ENCODE measurements around the gene ANKS3. TPM values are rescaled to one million over a fixed set of nuclear protein-coding genes. Genes with fewer than 3 reads are reported as not detected.
A peak's percentile ranks its signal among the peaks of the same experiment; 100 is the strongest.

Gene ANKS3
- total and polyA plus RNA-seq, 2 experiments from 2014 or later: 22.5 to 24.9 TPM

GRCh38 chr16:4679156-4679849 lies 54.8 kb downstream of the ANKS3 start:
- H3K4me1 Mint-ChIP-seq: peaks cover 12% of the 10 kb centered on the region
- H3K4me2 ChIP-seq: no peak overlapping the region
- no peaks in the 10 kb centered on the region for H3K27me3 ChIP-seq (ENCODE audit: insufficient read depth)
- H3K27ac Mint-ChIP-seq: no peak overlapping the region
- H3K9me3 Mint-ChIP-seq: no peaks in the 10 kb centered on the region
- peak overlapping the region; percentile 39; the same call in 1 of the 2 replicates for H3K27ac ChIP-seq (ENCODE audit: low read depth)
- no peaks in the 10 kb centered on the region; the same call in 1 of the 2 replicates for H4K20me1 ChIP-seq (replicated peaks; ENCODE audit: insufficient read depth)
- no peaks in the 10 kb centered on the region for H3K36me3 ChIP-seq (ENCODE audit: insufficient read depth)
- peaks cover 7% of the 10 kb centered on the region for H3K27me3 Mint-ChIP-seq (ENCODE audit: insufficient read depth, low read depth, poor library complexity)
- no peaks in the 10 kb centered on the region for H3K4me1 ChIP-seq (ENCODE audit: insufficient read depth)
- no peaks in the 10 kb centered on the region for H3K79me2 ChIP-seq (replicated peaks; ENCODE audit: insufficient read depth)
- H3K9me2 ChIP-seq (ENCODE audit: insufficient read depth): no peaks in the 10 kb centered on the region
- peaks cover 10% of the 10 kb centered on the region; the same call in 1 of the 2 replicates for H3F3A ChIP-seq (replicated peaks; ENCODE audit: low read depth)
- H3K4me3 ChIP-seq: no peak overlapping the region
- no peak for TF ChIP-seq POLR2AphosphoS5 (IDR thresholded peaks at IDR 0.05; ENCODE audit: low read depth)
- TF ChIP-seq CREB1 (CRISPR knock-in tag; IDR thresholded peaks at IDR 0.05; ENCODE audit: low read depth): no peak
- DNase-seq (ENCODE audit: low spot score): no peak
- H3K36me3 Mint-ChIP-seq (ENCODE audit: low read depth): peaks cover 10% of the 10 kb centered on the region
- H3K4me3 Mint-ChIP-seq: no peak overlapping the region
- no peak overlapping the region for H2AFZ ChIP-seq
- no peak for ATAC-seq

GRCh38 chr16:4678596-4678995 lies 55.5 kb downstream of the ANKS3 start:
- no peak overlapping the region for H3K4me3 Mint-ChIP-seq
- Histone ChIP-seq H3K9me2 (ENCODE audit: insufficient read depth) (no peaks in the 10 kb centered on the region), H3K36me3 (ENCODE audit: insufficient read depth) (no peaks in the 10 kb centered on the region), H4K20me1 (replicated peaks; ENCODE audit: insufficient read depth) (no peaks in the 10 kb centered on the region; the same call in 1 of the 2 replicates), H3K4me3 (no peak overlapping the region), H3K4me1 (ENCODE audit: insufficient read depth) (no peaks in the 10 kb centered on the region), H3K79me2 (replicated peaks; ENCODE audit: insufficient read depth) (no peaks in the 10 kb centered on the region), H3K27ac (ENCODE audit: low read depth) (no peak overlapping the region; the same call in 1 of the 2 replicates), H3K4me2 (no peak overlapping the region), H3F3A (replicated peaks; ENCODE audit: low read depth) (peaks cover 10% of the 10 kb centered on the region; the same call in 1 of the 2 replicates), H3K27me3 (ENCODE audit: insufficient read depth) (no peaks in the 10 kb centered on the region), H2AFZ (no peak overlapping the region)
- no peaks in the 10 kb centered on the region for H3K9me3 Mint-ChIP-seq
- no peak for ATAC-seq
- H3K4me1 Mint-ChIP-seq: peaks cover 12% of the 10 kb centered on the region
- no peak for TF ChIP-seq NANOG (IDR thresholded peaks at IDR 0.05; ENCODE audit: borderline replicate concordance)
- TF ChIP-seq CTCF (conservative IDR thresholded peaks at IDR 0.05; ENCODE audit: low read depth in 2 of 2): no peak
- no peak for TF ChIP-seq JUNB (IDR thresholded peaks at IDR 0.05; ENCODE audit: unreplicated experiment)
- TF ChIP-seq ZNF331 (CRISPR knock-in tag; IDR thresholded peaks at IDR 0.05; ENCODE audit: low read depth): no peak
- TF ChIP-seq STAT1 (IDR thresholded peaks at IDR 0.05; ENCODE audit: unreplicated experiment): no peak
- no peak for TF ChIP-seq EZH2 (IDR thresholded peaks at IDR 0.05; ENCODE audit: low read depth, unreplicated experiment)
- TF ChIP-seq CREB1 (CRISPR knock-in tag; IDR thresholded peaks at IDR 0.05; ENCODE audit: low read depth): no peak
- TF ChIP-seq ZNF114 (CRISPR knock-in tag; IDR thresholded peaks at IDR 0.05): no peak
- TF ChIP-seq EZH2phosphoT487 (IDR thresholded peaks at IDR 0.05; ENCODE audit: unreplicated experiment): no peak
- TF ChIP-seq ZNF462 (CRISPR knock-in tag; IDR thresholded peaks at IDR 0.05): no peak
- TF ChIP-seq POLR2AphosphoS5 (IDR thresholded peaks at IDR 0.05; ENCODE audit: low read depth): no peak
- peaks cover 11% of the 10 kb centered on the region for H3K36me3 Mint-ChIP-seq (ENCODE audit: low read depth)
- H3K27me3 Mint-ChIP-seq (ENCODE audit: insufficient read depth, low read depth, poor library complexity): peaks cover 7% of the 10 kb centered on the region
- DNase-seq (ENCODE audit: low spot score): no peak
- no peak overlapping the region for H3K27ac Mint-ChIP-seq
